Non-pigmented ciliary epithelial cell (primary cell): ENCODE results near the gene INPP4B.
"Not testable (repeated sequence)": the region's sequence is repeated elsewhere in the genome, so short reads cannot be mapped to it uniquely, and the experiment has no call there.

Source experiments
- DNase-seq: peaks from one replicate; pipeline ENCODE4 v3.0.0-alpha.2; 2010; ENCODE audit warnings: low read depth

Gene INPP4B

DNA sequence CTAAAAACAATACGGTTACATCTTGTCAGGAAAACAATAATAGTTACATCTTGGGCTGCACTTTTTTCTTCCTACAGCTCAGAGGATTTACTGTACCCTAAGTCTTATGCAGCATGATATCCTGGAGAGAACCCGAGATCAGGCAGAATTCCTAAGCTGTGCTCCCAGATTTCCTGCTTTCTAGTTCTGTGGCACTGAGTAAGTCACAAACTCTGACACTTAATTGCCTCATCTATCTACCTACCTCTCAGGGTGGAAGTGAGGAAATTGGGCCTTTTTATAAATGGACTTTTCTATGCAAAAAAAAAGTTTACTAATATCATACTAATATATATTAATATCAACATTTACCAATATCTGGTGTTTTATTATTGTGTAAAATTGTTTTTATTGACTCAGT is 438.5 kb downstream of the INPP4B start:
- DNase-seq: no peak

DNA sequence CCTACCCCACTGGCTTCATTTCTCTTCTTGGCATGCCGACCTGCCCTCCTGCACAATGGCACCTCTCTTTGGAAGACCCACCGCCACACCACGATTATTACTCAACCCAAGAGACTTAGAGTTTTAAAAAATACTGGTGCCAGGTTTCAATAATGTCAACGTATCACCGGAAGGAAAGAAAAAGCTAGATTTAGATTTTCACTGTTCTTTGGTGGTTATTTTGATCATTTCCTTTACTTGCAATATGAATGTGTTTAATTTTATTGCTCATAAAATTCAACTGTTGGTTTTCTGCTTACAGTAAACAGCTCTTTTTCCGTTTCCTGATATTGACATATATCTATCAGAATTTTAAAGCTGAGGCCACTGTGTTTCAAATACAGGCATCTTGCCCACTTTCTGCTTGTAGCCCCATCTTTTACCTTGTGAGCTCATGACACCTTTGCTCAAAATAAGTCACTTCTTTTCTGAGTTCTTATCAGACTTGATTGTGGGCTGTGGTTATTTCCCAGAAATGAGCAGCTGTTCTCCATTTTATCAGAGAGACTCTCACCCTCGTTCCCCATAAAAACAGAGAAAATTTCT is 439.1 kb downstream of the INPP4B start:
- no peak for DNase-seq

DNA sequence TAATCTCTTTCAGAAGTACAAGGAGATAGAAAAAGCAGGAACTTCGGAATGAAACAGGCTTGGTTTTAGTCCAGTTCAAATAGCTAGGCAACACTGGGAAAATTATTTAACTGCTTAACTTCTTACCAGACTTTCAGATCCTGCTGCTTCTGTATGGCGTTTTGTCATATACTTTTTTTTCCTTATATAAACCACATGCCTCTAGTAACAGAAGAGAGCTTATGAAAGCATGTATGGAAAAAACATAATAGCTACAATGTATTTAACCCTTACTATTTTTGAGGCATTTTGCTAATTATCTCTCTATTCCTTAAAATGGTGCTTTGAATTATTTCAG is 439.6 kb downstream of the INPP4B start:
- no peak for DNase-seq

DNA sequence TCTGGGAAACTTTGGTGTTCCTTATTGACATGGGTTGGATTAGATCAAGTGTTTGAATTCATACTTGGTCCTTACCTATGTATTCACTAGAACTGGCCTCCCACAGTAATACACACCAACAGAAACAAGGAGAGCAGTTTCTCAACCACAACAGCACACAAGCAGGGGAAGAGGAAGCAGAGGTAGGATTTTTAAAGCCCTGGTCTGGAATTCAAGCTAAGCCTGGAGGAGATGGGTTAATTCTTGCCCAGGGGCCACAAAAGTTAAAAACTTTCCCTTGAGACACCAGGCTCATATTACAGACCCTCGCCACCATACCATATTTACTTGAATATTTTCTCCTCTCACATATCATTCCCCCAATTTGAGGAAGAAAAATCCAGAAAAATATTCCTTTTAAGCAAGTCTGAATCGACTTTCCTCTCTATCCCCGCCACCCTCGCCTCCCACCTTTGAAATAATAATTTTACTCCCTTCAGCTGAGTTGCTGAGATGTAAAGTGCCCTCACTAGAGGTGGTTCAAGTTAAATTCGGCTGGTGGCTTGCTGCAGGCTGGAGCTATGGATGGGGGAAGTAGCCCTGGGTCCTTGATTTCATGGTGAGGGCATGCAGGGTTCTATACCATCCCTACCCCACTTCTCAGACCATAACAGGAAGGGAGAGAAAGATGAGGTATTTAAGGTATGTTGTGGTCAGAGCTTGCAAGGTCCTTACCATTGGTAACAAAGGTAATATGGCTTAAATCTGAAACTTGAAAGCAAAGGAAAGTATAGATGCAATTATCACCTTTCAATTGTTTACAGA is 440.2 kb downstream of the INPP4B start:
- DNase-seq: no peak

DNA sequence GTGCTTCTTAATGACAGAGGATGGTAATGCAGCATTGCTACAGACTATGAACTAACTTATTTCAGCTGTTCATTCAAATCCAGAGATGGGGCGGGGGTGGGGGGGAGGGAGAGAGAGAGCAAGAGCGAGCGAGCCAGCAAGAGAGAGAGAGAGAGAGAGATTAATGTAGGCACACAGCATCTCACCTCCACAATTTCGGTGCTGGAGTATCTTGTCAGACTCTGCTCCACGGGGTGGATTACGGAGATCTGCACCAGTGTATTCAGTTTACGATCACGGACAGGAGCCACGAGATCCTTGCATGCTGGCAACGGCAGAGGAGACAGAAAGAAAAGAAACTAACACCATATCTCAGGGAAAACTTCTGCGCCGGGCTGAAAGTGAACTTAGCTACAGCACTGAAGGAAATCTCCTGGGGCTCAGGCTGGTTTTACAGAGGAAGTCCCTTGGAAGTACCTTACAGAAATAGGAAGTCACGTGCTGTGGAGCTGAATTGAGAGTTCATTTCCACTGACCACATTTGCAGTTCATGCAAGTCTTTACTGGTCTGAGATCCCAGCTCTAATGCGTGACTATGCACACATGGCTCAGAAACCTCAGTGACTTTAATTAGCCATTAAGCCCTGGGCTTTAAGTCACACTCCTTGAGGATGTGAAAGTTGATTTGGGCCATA is 440.9 kb downstream of the INPP4B start:
- DNase-seq: no peak

DNA sequence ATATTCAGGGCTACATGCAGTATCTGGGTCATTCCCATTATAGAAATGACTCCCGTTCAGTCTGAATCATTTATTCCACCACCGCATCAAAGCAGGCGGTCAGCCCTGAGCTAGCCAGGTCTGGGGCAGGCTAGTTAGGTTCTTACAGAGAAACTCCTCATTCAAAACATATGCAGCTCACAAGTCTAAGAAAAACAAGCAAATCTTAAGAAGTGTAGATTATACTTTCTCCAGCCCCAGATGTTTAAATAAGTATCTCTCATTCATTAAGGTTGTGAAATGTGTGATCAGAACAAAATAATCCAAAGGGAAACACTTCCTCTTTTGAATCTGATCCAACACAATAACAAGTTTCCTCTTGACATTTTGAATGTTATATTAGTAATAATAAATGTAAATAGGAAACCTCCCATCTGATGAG is 441.9 kb downstream of the INPP4B start:
- DNase-seq: no peak

DNA sequence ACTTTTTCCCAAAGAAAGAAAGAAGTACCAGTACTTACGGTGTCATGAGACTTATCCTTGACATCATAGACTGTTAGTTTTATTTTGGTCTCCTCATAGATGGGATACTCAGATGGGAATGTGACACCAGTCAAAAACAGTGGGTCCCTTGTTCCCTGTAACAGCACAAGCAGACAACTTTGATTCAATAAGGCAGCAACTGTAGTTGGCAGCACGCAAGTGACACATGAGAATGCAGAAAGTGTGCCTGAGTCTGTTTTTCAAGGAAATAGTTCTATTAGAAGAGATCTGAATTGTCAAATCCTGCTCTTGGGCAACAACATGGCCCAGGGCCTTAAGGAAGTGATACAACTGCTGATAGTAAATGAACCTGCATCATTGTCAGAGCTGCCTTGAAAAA is 443.2 kb downstream of the INPP4B start:
- DNase-seq: no peak

DNA sequence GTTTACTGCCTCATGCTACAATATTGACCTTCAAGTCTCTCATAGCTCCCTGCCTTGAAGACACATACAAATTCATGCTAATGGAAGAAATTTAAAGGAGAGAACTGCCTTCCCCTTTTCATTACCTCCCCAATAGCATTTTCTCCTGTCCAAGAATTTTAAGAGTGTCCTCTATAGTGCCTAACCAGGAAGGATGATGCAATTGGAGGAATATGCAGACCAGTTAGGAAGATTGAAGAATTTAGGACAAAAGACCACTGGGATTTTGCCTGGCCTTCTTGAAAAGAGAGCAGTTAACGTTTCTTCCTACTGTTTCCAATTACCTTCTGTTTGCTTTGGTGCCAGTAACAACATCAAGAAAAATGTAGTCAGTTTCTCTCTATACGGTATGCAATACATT is 443.9 kb downstream of the INPP4B start:
- no peak for DNase-seq

DNA sequence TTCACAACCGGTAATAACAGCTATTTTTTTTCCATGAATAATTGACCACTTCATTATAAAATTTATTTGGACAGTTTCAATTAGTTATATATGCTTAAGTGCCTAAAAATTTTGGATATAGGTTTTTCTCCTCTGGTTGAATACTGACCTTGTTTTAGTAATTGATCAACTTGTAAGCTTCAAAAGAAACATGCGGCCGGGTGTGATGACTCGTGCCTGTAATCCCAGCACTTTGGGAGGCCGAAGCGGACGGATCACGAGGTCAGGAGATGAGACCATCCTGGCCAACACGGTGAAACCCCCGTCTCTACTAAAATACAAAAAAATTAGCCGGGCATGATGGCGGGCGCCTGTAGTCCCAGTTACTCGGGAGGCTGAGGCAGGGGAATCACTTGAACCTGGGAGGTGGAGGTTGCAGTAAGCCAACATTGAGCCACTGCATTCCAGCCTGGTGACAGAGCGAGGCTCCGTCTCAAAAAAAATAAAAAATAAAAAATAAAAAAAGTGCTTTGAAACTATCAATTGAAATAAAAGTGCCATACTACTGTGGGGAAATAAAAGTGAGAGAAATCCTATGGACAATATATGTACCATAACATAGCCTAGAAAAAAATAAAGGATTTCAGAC is 448.6 kb downstream of the INPP4B start:
- DNase-seq: not testable (repeated sequence)

DNA sequence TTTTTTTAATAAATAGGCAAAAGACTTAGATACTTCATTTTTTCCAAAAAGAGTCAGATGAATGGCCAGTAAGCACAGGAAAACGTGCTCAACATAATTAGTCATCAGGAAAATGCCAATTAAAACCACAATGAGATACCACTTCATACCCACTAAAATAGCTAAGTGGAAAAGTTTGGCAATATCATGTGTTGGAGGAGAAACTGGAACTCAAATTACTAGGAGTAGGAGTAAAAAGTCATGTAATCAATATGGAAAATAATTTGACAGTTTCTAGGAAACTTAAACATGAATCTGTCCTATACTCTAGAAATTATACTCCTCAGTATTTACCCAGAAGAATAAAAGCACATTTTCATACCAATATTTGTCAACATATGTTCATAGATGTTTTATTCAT is 449.8 kb downstream of the INPP4B start:
- no peak for DNase-seq

DNA sequence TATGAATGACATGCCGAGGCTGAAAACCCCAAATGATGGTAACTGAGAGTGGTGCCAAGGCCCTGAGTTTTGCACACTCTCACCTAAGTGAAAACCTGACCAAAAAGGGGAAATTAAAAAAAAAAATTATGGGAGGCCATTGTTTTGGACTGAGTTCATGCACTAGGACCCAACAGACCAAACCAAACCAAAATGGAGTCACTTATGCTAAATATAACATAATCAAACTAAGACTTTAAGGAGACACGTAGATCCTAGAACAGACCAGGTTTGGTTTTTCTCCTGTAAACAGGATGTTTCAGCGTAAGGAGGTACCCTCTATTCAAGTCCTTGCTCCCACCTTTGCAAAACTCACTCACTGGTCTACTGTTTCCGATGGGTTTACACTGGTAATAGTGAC is 453.0 kb downstream of the INPP4B start:
- no peak for DNase-seq

DNA sequence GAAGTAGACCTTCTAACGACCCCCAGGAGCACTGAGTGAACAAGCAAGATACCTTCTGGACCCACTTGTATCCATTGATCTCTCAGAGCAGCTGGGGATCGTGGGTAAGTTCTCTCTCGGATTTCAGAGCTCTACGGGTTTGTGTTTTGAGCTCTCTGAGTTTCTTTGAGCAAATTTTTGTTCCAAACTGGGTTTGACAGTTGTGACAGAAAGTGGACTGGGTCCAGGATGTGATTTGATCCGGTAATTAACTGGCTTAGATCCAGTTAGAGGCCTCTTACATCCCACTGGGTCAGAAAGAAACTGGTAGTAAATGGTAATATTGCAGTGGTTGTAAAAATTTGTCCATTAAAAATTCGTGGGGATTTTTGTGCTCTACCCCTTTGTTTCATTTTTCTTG is 459.2 kb downstream of the INPP4B start:
- DNase-seq: no peak

DNA sequence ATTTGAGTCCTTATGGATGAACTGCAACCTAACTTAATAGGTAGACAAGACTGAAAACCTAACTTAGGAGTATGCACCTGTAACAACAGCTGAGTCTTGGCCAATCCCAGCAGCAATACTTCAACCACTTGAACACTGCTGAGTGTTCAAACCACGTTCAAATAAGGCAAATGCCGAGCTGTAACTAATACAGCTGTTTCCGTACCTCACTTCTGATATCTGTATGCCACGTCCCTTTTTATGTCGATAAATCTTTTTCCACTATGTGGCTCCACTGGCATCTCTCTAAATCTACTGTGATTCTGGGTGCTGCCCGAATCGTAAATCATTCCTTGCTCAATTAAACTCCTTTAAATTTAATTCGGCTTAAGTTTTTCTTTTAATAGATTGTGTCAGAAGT is 459.7 kb downstream of the INPP4B start:
- DNase-seq: no peak

DNA sequence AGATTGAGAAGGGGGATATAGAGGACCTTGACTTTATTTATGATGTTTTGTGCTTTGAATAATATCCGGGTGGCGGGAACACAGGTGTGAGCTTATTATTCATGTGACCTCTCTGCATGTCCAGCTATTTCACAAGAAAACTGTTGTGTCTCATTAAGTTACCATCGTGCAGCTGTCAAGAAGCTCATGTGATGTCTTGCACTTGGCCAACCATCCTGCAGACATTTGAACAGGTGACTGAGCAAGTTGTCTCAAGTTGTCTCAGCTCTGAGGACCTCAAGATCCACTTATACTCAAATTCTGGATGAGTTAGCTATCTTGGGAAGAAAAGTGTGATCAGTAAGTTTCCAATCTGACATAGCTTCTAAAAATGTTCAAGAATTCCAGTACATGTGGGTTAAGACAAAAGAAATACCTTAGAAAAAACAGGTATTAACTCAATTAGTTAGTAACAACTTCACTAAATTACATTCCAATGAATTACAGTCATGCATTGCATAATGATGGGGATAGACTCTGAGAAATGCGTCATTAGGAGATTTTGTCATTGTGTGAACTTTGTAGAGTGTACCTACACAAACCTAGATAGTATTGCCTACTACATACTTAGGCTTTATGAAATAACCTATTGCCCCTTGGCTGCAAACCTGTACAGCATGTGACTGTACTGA is 462.2 kb downstream of the INPP4B start:
- DNase-seq: no peak

DNA sequence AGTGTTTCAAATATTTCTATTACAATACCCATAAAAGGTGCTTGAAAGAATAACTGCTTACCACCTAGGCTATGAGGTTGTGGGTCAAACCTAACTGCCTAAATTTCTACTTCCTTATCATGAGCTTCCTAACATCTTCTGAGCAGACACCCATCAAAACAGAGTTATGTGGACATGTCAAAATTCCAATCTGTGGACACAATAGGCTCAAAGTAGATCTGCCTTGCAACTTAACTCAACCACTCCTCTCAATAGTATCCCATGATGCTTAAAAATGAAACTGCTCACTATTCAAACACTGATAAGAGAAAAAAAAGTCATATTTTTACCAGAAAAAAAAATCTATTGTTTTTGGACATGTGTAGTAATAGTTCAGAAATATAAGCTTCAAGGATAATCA is 462.7 kb downstream of the INPP4B start:
- no peak for DNase-seq

DNA sequence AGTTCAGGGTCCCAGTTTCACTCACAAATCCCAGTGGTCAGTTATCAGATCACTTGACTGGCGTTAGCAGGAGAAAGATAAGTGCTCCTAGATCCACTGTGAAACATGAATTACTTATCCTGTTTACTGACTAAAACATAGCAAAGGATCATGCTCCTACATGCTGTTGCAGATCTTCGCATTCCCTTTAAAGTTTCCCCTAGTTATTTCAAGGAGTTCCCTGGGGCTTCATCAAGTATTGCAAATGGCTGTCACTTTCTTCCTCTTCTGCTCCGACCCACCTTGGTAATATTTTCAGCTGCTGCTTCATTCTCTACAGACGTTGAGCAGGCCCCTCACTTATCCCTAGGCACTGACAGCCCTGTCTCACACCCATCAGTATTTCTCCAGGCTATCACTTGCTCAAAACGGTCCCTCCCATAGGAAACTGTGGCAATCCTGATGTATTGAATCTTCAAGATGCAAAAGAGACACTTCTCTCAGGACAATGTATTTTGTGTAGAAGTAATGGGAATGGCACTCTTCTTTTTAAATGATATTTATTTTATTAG is 466.0 kb downstream of the INPP4B start:
- DNase-seq: no peak

DNA sequence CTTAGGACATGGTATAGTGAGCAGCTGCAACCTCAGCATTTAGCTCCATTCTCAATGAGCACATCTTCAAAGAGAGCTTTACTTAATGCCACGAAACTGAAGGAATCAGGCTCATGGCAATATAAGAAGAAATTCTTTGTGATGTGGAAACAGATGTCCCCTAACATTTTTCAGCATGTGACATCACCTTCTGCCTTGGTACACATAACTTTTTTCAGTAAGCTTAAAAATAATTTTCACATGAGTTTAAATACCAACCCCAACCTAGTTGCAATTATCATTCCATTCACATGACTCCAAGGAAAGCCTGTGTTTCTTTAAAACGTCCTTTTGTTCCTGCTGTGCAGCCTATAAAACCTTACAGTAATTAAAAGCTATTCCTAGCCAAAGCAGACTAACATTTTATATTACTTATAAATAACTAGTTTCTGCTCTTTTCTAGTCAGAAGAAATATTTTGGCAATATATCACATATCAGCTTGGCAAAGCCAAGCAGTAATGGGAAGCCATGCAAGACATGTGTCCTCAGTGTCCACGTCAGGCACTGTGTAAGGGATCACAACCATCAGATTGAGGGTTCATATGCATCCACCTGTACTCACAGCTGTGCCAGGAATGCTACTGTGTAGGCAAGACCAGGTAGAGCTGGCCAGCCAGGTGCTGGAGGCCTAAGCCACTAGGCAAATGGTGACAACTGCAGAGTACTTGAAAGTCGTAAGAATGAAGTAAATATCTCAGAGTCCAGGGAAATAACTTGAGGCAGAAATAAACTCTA is 466.6 kb downstream of the INPP4B start:
- DNase-seq: peak; percentile 76

DNA sequence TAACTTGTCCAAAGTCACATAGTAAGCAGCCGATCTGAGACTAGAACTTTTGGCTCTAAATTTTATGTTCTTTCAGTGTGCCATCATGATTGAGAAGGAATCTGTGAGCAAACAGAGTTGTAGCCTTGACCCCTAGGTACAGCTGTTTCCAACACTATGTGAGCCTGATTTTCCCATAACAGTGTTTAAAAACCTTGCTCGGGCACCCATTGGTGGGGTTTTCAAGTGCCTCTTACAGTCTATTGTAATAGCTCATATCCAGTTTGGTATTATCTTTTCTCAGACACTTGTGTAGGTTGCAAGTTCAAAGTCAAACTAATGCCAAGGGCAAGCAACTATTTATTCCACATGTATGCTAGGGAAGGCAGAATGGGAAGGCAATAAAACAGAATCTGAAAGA is 467.9 kb downstream of the INPP4B start:
- DNase-seq: no peak

DNA sequence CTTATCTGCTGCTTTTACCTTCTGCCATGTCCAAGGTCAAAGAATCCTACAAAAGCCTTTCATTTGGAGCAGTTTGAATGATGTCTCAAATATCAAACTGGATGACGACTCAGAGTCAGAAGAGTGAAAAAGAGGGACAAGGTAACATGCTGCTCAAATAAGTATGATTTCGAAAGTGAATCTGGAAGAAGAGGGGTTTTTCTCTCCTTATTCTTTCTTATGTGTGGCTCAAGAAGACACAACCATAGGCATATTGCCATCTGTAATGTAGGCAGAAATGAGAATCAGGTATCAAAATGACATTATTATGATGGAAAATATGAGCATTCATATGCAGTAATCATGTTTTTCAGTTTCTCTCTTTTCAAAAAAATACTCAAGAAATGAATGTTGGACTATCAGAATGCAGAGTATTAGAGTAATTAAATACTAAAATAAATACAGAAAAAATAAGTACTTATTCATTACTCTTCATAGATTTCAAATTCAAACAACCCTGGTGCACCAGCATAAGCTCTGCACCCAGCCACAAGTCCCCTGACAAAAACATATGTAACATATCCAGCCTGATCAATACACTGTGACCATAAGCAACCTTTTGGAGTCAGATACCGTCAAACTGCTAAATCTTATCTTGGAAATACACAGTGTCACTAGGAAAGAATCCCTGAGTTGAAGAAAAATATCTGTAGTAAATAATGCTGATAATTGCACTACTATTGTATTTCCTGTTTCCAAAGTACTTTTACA is 468.6 kb downstream of the INPP4B start:
- no peak for DNase-seq

DNA sequence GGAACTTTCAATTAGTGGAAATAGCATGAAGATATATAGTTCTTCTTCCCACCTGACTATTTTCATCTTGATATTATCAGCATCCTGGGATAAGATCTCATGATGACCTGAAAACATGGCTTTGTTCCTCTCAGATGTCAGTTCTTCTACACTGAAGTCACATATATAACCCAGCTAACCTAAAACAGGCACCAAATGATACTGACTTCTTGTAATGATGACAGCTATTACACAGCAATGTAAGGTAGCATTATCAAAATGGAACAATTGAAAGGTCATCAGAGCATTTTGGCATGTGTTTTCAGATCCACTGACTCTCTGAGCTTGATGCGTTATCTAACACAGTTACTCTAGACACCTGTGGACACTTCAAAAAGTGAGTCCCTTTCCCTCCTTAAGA is 469.9 kb downstream of the INPP4B start:
- no peak for DNase-seq

DNA sequence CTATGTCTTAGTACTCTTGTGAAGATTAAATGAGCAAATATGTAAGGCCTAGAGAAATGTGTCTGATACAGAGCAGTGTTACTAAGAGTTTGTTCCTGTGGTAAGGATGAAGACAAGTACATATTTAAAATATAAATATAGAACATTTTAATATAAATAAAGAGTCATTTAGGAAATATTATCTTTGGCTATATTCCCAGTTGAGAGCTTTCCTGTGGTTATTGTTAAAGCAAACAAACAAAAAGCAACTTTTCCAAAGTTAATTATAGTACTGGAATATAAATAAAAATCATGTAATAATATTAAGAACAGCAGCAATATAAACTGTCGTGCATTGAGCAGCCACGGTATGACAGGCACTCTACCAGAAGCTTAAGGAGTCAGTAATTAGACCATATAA is 472.5 kb downstream of the INPP4B start:
- no peak for DNase-seq
